Umbilical cord (tissue), 2 donors: ENCODE measurements around the gene RMND5B. TPM values are rescaled to one million over a fixed set of nuclear protein-coding genes. Genes with fewer than 3 reads are reported as not detected.
"Not testable (repeated sequence)": the region's sequence is repeated elsewhere in the genome, so short reads cannot be mapped to it uniquely, and the experiment has no call there.

Source experiments
- DNase-seq: peaks from one replicate; pipeline ENCODE4 v3.0.0-alpha.2; 2015; ENCODE audit warnings: low spot score
- total RNA-seq: library from RNA; depleted of rRNA; stranded (reverse); fragments of >200 nt; gene quantifications from one replicate; pipeline ENCODE4 v1.2.3, GENCODE V29; 2014; ENCODE audit warnings: low replicate concordance; ENCODE audit not compliant: insufficient read depth

The RMND5B gene
- total RNA-seq: 15.6 TPM

- DNase-seq: peak; percentile 67
These were observed at the start of gene RMND5B for GRCh38 chr5:178130576-178131445. TSS of gene RMND5B (plus strand) at chr5:178131014. CDS start at chr5:178138120, 7,106 bp downstream.

GRCh38 chr5:178081571-178082243 lies 49.1 kb upstream of the RMND5B start:
- no peak for DNase-seq

- no peak for DNase-seq
These were observed 46.9 kb upstream of the RMND5B start for GRCh38 chr5:178083922-178084321.

GRCh38 chr5:178085316-178085715 lies 45.5 kb upstream of the RMND5B start:
- DNase-seq: no peak

GRCh38 chr5:178086266-178086665 lies 44.5 kb upstream of the RMND5B start:
- DNase-seq: no peak

- DNase-seq: not testable (repeated sequence)
These were observed 43.6 kb upstream of the RMND5B start for GRCh38 chr5:178087199-178087598.

GRCh38 chr5:178090856-178091255 lies 40.0 kb upstream of the RMND5B start:
- DNase-seq: no peak

GRCh38 chr5:178093134-178093533 lies 37.7 kb upstream of the RMND5B start:
- no peak for DNase-seq

GRCh38 chr5:178094345-178094744 lies 36.5 kb upstream of the RMND5B start:
- no peak for DNase-seq

- DNase-seq: no peak
These were observed 32.1 kb upstream of the RMND5B start for GRCh38 chr5:178098685-178099084.

GRCh38 chr5:178103612-178104011 lies 27.2 kb upstream of the RMND5B start:
- DNase-seq: no peak

- no peak for DNase-seq
These were observed 26.3 kb upstream of the RMND5B start for GRCh38 chr5:178104492-178104891.

- DNase-seq: no peak
These were observed 24.7 kb upstream of the RMND5B start for GRCh38 chr5:178106086-178106485.

GRCh38 chr5:178106556-178107239 lies 24.1 kb upstream of the RMND5B start:
- no peak for DNase-seq

GRCh38 chr5:178107756-178108310 lies 23.0 kb upstream of the RMND5B start:
- DNase-seq: no peak

GRCh38 chr5:178108446-178108845 lies 22.4 kb upstream of the RMND5B start:
- DNase-seq: no peak

GRCh38 chr5:178108966-178109365 lies 21.8 kb upstream of the RMND5B start:
- no peak for DNase-seq

GRCh38 chr5:178110511-178110910 lies 20.3 kb upstream of the RMND5B start:
- DNase-seq: no peak

- DNase-seq: no peak
These were observed 18.9 kb upstream of the RMND5B start for GRCh38 chr5:178111925-178112324.

GRCh38 chr5:178112545-178112944 lies 18.3 kb upstream of the RMND5B start:
- DNase-seq: no peak

GRCh38 chr5:178113141-178113787 lies 17.6 kb upstream of the RMND5B start, which contains the start of gene N4BP3:
TSS of gene N4BP3 (plus strand) at chr5:178113532. CDS start at chr5:178119584, 6,052 bp downstream.
- DNase-seq: peak; percentile 42
